Measurements from ENCODE around the gene THADA.

DNA sequence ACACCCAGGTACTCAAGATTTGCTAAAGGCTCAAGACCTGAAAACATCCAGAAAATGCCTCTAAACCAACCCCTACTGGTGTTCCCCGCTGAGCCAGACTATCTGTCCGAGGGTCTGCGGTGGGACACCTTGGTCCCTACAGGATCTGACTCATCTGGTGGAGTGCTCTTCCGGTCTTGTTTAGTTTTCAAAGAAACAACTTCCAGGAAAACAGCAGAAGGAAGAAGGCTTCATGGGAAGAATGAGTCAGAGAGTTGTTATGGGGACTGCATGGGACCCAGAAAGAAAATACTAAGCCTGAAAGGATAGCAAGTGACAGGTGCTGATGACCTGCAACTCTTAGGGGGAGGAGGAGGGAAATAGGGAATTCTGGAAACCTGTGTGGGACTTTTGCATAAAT is 410.7 kb downstream of the THADA start:
- no peak for TF ChIP-seq ZNF671 (CRISPR knock-in tag; IDR thresholded peaks at IDR 0.05)
- TF ChIP-seq CTCF (IDR thresholded peaks at IDR 0.05) = no peak
- no peak for TF ChIP-seq CREB1 (CRISPR knock-in tag; IDR thresholded peaks at IDR 0.05)
- TF ChIP-seq KAT7 (CRISPR knock-in tag; IDR thresholded peaks at IDR 0.05; ENCODE audit: borderline replicate concordance) = no peak
